ENCODE measurements around the gene TMBIM6. TPM values are rescaled to one million over a fixed set of nuclear protein-coding genes. Genes with fewer than 3 reads are reported as not detected.

The TMBIM6 gene
- total and polyA plus RNA-seq, 8 donors = 79.6 to 606 (median 221) TPM

DNA sequence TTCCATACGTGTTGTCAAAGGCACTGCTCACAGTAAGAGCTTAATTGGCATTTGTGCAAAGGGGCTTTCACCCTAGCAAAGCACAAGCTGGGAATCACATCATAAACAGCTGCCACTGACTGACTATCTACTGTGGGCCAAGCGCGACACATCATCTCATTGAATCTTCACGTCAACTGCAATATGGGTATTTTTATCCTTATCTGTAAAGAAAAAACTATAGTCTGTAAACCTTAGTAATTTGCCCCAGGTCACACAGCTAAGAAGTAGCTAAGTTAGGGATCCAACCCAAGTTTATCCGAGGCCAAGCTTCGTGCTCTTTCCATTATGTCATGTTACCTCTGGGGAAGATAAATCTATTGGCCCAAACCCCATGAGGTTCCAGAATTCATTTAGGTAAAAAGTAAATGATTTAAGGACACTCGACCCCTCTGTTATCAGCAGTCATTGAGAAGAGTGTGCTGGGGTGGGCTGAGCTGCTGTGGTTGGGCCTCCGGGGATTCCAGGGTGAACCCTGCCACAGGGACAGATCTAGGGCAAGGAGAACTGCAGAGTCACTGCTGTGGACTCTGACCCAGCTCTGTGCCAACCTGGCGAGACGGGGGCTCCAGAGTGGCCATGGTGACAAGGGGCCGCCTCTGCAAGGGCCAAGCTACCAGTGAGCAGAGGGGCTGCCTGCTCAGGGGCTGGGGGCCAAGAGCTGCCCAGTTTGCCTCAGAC lies 59.2 kb downstream of the TMBIM6 start:
- no peak for DNase-seq
- intact Hi-C loops (cut with DNase I; ENCODE audit: low total_unique reads) = no loop called here
- Histone ChIP-seq H3K9me3 (no peaks in the 10 kb centered on the region), H3K4me1 (no peaks in the 10 kb centered on the region), H3K27ac (no peak overlapping the region), H3K36me3 (peaks cover 41 to 100% (median 99%) of the 10 kb centered on the region in 4 donors), H3K4me3 (no peak overlapping the region), H3K27me3 (no peaks in the 10 kb centered on the region)
- 76 to 87% (median 81%) methylated on average over 9 to 11 of the region's 11 CpGs for WGBS, 5 donors
- no peak for TF ChIP-seq POLR2A (IDR thresholded peaks at IDR 0.05)
- no peak for TF ChIP-seq EP300 (IDR thresholded peaks at IDR 0.05)
- TF ChIP-seq, protein P1, sequence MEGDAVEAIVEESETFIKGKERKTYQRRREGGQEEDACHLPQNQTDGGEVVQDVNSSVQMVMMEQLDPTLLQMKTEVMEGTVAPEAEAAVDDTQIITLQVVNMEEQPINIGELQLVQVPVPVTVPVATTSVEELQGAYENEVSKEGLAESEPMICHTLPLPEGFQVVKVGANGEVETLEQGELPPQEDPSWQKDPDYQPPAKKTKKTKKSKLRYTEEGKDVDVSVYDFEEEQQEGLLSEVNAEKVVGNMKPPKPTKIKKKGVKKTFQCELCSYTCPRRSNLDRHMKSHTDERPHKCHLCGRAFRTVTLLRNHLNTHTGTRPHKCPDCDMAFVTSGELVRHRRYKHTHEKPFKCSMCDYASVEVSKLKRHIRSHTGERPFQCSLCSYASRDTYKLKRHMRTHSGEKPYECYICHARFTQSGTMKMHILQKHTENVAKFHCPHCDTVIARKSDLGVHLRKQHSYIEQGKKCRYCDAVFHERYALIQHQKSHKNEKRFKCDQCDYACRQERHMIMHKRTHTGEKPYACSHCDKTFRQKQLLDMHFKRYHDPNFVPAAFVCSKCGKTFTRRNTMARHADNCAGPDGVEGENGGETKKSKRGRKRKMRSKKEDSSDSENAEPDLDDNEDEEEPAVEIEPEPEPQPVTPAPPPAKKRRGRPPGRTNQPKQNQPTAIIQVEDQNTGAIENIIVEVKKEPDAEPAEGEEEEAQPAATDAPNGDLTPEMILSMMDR (IDR thresholded peaks at IDR 0.05) = no peak
- no peak for TF ChIP-seq POLR2AphosphoS5 (IDR thresholded peaks at IDR 0.05)

DNA sequence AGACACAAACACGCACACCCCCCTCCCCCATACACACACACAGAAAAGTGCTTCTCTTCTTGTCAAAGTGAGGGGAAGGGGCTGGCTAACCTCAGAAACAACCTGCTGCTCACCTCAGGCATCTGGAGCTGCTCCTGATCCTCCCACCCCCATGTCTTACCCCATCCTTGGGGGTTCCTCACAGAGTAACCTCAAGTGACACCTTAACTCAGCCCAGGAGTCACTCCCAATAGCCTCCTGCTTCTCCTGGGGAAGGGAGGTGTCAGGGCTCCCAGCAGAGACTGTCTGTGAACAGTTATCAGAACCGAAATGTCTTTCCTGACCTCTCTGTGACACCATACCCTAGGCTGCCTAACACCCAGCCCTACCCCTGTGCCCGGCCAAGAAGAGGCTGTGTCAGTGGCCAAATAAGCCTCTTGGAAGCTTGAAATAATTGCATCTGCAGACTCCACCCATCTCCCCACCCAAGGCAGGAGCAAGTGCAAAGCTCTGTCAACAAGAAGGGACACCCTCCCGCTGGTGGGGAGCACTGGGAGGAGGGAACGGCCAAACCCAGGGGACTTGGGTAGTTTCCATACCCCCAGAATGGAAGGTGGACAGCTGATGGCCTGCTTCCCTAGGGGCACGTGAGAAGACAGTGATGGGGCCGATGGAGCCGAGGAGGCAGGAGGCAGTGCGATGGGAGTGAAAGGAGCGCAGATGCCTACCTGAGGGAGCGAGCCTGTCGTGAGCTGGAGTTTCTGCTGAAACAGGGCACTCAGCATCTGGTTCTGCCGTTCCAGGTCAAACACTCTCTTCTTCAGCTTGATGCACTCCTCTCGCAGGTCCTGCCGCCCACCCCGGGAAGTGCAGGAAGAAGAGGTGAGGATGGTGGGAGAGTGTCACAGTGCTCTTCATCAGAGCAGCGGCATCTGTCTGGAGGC lies 60.0 kb downstream of the TMBIM6 start:
- Histone ChIP-seq H3K27me3 (no peaks in the 10 kb centered on the region), H3K4me1 (no peaks in the 10 kb centered on the region), H3K27ac (no peak overlapping the region), H3K4me3 (no peak overlapping the region), H3K9me3 (no peaks in the 10 kb centered on the region), H3K36me3 (peaks cover 45 to 100% (median 96%) of the 10 kb centered on the region in 4 donors)
- DNase-seq = no peak
- TF ChIP-seq, protein P1 (IDR thresholded peaks at IDR 0.05) = no peak
- TF ChIP-seq EP300 (IDR thresholded peaks at IDR 0.05) = no peak
- no peak for TF ChIP-seq POLR2AphosphoS5 (IDR thresholded peaks at IDR 0.05)
- no peak for TF ChIP-seq POLR2A (IDR thresholded peaks at IDR 0.05)
- WGBS, 5 donors = 79 to 86% (median 83%) methylated on average over 17 of the region's 17 CpGs
- intact Hi-C loops (cut with DNase I; ENCODE audit: low total_unique reads) = no loop called here

DNA sequence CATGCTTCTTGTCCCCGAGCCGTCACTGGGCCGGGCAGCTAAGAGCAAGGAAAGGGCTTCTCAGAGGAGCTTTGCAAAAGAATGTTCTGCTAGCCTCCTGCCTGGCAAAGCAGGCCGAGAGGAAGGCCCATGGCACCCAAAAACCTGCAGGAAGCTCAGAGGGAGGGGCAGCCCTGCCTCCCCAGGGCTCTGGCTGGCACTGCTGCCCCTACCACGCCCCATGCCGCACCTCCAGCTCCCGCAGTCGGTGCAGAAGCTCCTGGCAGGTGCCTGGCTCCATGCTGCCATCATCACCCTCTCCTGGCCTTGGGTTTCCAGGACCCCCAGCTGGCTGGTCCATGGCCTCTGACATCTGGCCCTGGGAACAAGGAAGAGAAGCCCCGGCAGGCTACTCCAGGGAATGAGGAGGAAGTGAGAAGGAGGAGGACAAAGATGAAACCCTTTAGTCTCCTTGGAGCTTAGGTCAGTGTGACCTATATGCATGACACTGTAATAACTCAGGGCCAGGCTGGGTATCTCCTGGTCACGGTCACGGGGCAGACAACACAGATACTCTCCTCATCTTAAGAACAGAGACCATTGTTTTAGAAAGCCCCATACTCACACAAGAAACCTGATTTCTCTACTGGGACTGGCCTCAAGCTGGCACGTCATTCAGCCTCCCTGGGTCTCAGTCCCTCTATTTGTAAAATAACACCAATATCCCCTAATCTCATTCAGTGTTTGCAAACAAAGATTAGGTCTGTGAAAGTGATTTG lies 62.5 kb downstream of the TMBIM6 start:
- intact Hi-C loops (cut with DNase I; ENCODE audit: low total_unique reads) = no loop called here
- DNase-seq = no peak
- 55 to 74% (median 62%) methylated on average over 11 to 12 of the region's 12 CpGs for WGBS, 5 donors
- H3K4me3 ChIP-seq = no peak overlapping the region
- peaks cover 2 to 11% (median 5%) of the 10 kb centered on the region in 4 donors for H3K4me1 ChIP-seq
- H3K36me3 ChIP-seq = peaks cover 25 to 81% (median 76%) of the 10 kb centered on the region in 4 donors
- no peaks in the 10 kb centered on the region for H3K27me3 ChIP-seq
- no peaks in the 10 kb centered on the region for H3K9me3 ChIP-seq
- no peak for TF ChIP-seq POLR2AphosphoS5 (IDR thresholded peaks at IDR 0.05)
- no peak for TF ChIP-seq POLR2A (IDR thresholded peaks at IDR 0.05)
- TF ChIP-seq, protein P1 (IDR thresholded peaks at IDR 0.05) = no peak
- no peak for TF ChIP-seq EP300 (IDR thresholded peaks at IDR 0.05)
- no peak overlapping the region for H3K27ac ChIP-seq

DNA sequence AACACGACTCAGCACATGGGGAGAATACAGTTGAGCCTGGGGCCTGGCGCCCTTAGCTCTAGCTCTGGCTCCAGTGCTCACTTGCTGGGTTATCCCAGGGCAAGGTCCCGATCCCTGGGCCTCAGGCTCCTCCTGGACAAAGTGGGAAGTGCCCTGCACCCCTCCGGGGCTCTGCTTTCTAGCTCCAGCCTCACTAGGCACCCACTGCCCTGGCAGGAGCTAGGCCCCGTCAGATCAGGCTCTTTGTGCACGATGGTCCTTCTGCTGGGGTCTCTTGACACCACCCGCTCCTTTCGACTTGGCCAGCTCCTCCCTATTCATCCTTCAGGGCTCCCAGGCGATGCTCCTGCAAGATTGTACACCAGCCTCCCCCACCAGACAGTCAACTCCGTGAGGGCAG lies 63.5 kb downstream of the TMBIM6 start:
- intact Hi-C loops (cut with DNase I; ENCODE audit: low total_unique reads) = no loop called here
- WGBS, 5 donors = 93 to 96% (median 94%) methylated on average over 10 of the region's 10 CpGs
- no peaks in the 10 kb centered on the region for H3K27me3 ChIP-seq
- H3K36me3 ChIP-seq = peaks cover 25 to 71% (median 67%) of the 10 kb centered on the region in 4 donors
- no peak overlapping the region for H3K4me3 ChIP-seq
- TF ChIP-seq POLR2A (IDR thresholded peaks at IDR 0.05) = no peak
- TF ChIP-seq POLR2AphosphoS5 (IDR thresholded peaks at IDR 0.05) = no peak
- H3K4me1 ChIP-seq = peaks cover 8 to 20% (median 13%) of the 10 kb centered on the region in 4 donors
- DNase-seq = no peak
- H3K27ac ChIP-seq = no peak overlapping the region
- H3K9me3 ChIP-seq = no peaks in the 10 kb centered on the region

Measured in stomach (tissue), 9 donors.